Measurements from ENCODE around the gene HCN2.

DNA sequence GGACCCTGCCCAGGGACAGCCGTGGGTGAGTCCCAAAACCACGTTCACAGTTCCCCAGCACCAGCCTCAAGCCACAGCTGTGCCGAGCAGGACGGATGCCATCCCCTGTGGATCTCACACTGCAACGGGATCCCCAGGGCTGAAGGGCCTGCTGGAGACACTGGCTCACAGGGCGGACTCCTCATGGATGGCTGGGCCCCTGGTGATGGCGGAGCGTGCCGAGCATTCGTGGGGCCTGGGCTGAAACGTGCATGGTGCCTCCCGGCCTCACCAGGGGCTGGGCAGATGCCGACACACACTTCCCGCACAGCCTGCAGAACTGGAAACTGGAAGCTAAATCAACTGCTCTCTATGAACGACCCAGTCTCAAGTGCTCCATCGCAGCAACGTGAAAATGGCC, 63.7 kb downstream of the HCN2 start:
- TF ChIP-seq, protein P1, sequence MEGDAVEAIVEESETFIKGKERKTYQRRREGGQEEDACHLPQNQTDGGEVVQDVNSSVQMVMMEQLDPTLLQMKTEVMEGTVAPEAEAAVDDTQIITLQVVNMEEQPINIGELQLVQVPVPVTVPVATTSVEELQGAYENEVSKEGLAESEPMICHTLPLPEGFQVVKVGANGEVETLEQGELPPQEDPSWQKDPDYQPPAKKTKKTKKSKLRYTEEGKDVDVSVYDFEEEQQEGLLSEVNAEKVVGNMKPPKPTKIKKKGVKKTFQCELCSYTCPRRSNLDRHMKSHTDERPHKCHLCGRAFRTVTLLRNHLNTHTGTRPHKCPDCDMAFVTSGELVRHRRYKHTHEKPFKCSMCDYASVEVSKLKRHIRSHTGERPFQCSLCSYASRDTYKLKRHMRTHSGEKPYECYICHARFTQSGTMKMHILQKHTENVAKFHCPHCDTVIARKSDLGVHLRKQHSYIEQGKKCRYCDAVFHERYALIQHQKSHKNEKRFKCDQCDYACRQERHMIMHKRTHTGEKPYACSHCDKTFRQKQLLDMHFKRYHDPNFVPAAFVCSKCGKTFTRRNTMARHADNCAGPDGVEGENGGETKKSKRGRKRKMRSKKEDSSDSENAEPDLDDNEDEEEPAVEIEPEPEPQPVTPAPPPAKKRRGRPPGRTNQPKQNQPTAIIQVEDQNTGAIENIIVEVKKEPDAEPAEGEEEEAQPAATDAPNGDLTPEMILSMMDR (IDR thresholded peaks at IDR 0.05; ENCODE audit: low read length) = no peak
- no peak for TF ChIP-seq EZH2 (IDR thresholded peaks at IDR 0.05; ENCODE audit: borderline replicate concordance, low read length)

Data from OCI-LY1 (cell line).